Keratinocyte (primary cell): ENCODE measurements around the gene STX12. TPM values are rescaled to one million over a fixed set of nuclear protein-coding genes. Genes with fewer than 3 reads are reported as not detected.

Source experiments
- DNase-seq: peaks from one replicate; pipeline ENCODE4 v3.0.0-alpha.2; 2011; ENCODE audit warnings: low read depth, missing footprints, low spot score
- FAIRE-seq: peaks from 2 replicates; lab custom pipeline; 2011; peaks lifted over from hg19 to GRCh38; lab: Jason Lieb, UNC
- H2AFZ ChIP-seq: 2 replicates; pipeline ENCODE4 v1.6.0; 2012; ENCODE audit warnings: low read length, control low read depth, inconsistent platforms; ENCODE audit not compliant: control insufficient read depth
- H3K27ac ChIP-seq: 2 replicates; pipeline ENCODE4 v1.5.1; 2011; ENCODE audit warnings: low read length; ENCODE audit not compliant: control insufficient read depth, insufficient read depth
- H3K27me3 ChIP-seq: 3 replicates; pipeline ENCODE4 v1.6.0; 2011; ENCODE audit warnings: low read length; ENCODE audit not compliant: control insufficient read depth, insufficient read depth; ENCODE audit errors: extremely low read depth
- H3K36me3 ChIP-seq, 2 experiments: 2 replicates in 1 of 2; 3 replicates in 1 of 2; pipeline ENCODE4 v1.5.1; 2011; ENCODE audit warnings: low read length in 2 of 2, mild to moderate bottlenecking in 1 of 2; ENCODE audit not compliant: control insufficient read depth in 2 of 2, insufficient read depth in 2 of 2; ENCODE audit errors: extremely low read depth in 1 of 2
- H3K4me1 ChIP-seq: 3 replicates; pipeline ENCODE4 v1.5.1; 2011; ENCODE audit warnings: low read length; ENCODE audit not compliant: control insufficient read depth, insufficient read depth; ENCODE audit errors: extremely low read depth
- H3K4me2 ChIP-seq: 3 replicates; pipeline ENCODE4 v1.6.0; 2011; ENCODE audit warnings: low read depth, low read length; ENCODE audit not compliant: control insufficient read depth, insufficient read depth; ENCODE audit errors: extremely low read depth
- H3K4me3 ChIP-seq, 3 experiments: fragments of 200-600 bp in 1 of 3; sonication (generic) in 1 of 3; 2 replicates in 2 of 3; 3 replicates in 1 of 3; pipeline ENCODE4 v1.5.1; 2011 to 2016; ENCODE audit warnings: low read length in 3 of 3, mild to moderate bottlenecking in 3 of 3, control low read depth in 2 of 3, inconsistent platforms in 1 of 3, low read depth in 1 of 3, mixed read lengths in 1 of 3, mixed run types in 1 of 3, moderate library complexity in 1 of 3; ENCODE audit not compliant: control insufficient read depth in 2 of 3, insufficient read depth in 2 of 3; ENCODE audit errors: extremely low read depth in 1 of 3
- H3K79me2 ChIP-seq: 2 replicates; pipeline ENCODE4 v1.6.0; 2012; ENCODE audit warnings: low read length; ENCODE audit not compliant: control insufficient read depth, insufficient read depth
- H3K9ac ChIP-seq: 3 replicates; pipeline ENCODE4 v1.6.0; 2011; ENCODE audit warnings: low read length; ENCODE audit not compliant: control insufficient read depth, insufficient read depth; ENCODE audit errors: extremely low read depth
- H3K9me1 ChIP-seq: 3 replicates; pipeline ENCODE4 v1.6.0; 2011; ENCODE audit warnings: low read length; ENCODE audit not compliant: control insufficient read depth, insufficient read depth; ENCODE audit errors: extremely low read depth
- H3K9me3 ChIP-seq: 2 replicates; pipeline ENCODE4 v1.5.1; 2012; ENCODE audit warnings: low read depth, low read length; ENCODE audit not compliant: control insufficient read depth
- H4K20me1 ChIP-seq: 3 replicates; pipeline ENCODE4 v1.6.0; 2011; ENCODE audit warnings: low read length; ENCODE audit not compliant: control insufficient read depth, insufficient read depth; ENCODE audit errors: extremely low read depth
- EZH2 ChIP-seq: IDR thresholded peaks from one replicate; pipeline ENCODE4 v1.6.1; 2012; ENCODE audit warnings: inconsistent platforms, mild to moderate bottlenecking, low read length, moderate library complexity
- dilution Hi-C: fragments of 300-500 bp; cut with MboI; formaldehyde crosslinking; loops from one replicate; pipeline ENCODE4 v1.7.0; 2020; ENCODE audit warnings: low sequenced_read_pairs; ENCODE audit not compliant: extremely low pct_ligation_motif_present
- polyA plus RNA-seq, 5 experiments: library from polyadenylated mRNA; depleted of rRNA in 3 of 5; stranded (reverse) in 3 of 5; stranded (forward) in 1 of 5; unstranded in 1 of 5; fragments of >200 nt; gene quantifications; 1 replicate in 1 of 5; 2 replicates in 3 of 5; 3 replicates in 1 of 5; pipeline versions ENCODE4 v1.2.1 to v1.2.3, GENCODE V29; 2011 to 2012; ENCODE audit warnings: missing spikeins in 2 of 5, low read depth in 1 of 5, low replicate concordance in 1 of 5
- TF ChIP-seq, protein P1 (sequence below), 3 experiments: IDR thresholded peaks in 1 of 3; conservative IDR thresholded peaks in 1 of 3; optimal IDR thresholded peaks in 1 of 3; 2 replicates in 2 of 3; 3 replicates in 1 of 3; pipeline versions ENCODE3 to v1.5.1; 2011; ENCODE audit warnings: low read length in 3 of 3, mild to moderate bottlenecking in 3 of 3, moderate library complexity in 2 of 3, control low read depth in 1 of 3, inconsistent platforms in 1 of 3; ENCODE audit not compliant: insufficient read depth in 2 of 3; ENCODE audit errors: extremely low read depth in 1 of 3

STX12 gene
- polyA plus RNA-seq, 1 donor (not counting 4 experiments of a cell fraction or from before 2014, with no cell fraction given), result 29.9 TPM

DNA sequence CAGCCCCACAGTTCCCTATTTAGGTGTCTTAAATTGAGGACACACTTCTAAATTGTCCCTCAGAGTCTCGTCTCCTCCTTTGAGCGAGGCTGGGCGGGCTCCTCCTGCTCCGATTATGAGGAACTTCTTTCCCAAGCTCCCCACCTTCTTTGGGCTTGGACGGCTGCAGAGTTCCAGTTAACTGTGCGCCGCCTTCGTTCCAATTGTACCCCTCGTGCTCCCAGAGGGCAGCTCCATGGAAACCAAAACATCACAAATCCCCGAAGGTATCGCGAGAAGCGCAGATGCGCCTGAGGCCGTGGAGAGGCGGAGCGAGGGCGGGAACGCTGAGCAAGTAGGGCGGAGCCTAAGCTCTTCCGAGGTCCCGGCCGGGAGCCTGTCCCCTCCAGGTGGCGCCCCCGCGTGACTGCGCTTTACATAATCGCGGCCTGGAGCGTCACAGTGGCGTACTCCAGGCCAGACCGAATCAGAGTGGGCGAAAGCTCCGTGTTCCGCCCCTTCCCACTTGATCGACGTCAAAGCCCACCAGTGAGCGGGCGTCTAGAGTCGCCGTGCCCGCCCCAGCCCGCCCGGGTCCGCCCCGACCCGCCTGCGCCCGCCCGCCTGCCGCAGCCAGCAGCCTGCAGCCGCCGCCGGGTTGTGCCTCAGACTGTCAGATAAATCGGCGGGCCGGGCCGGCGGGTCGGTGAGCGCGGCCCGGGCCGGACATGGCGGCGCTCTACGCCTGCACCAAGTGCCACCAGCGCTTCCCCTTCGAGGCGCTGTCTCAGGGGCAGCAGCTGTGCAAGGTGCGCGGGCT lies 47.4 kb upstream of the STX12 start, which contains the start of gene FAM76A:
Gene FAM76A, plus strand, starts transcription at position 588 of the 799 bp plus-strand sequence. Its CDS starts 120 bp downstream, at position 708.
- Histone ChIP-seq H3K79me2 (peaks cover 6% of the 10 kb centered on the region), H3K9ac (peak within 1 kb of the TSS; percentile 89), H3K27me3 (no peaks in the 10 kb centered on the region), H3K4me3 (peak within 1 kb of the TSS; percentile 70 to 91 (median 88)), H3K4me2 (peak within 1 kb of the TSS; percentile 98), H3K9me3 (no peaks in the 10 kb centered on the region), H3K27ac (peak within 1 kb of the TSS; percentile 94), H2AFZ (peak within 1 kb of the TSS; percentile 90), H4K20me1 (no peaks in the 10 kb centered on the region), H3K9me1 (peaks cover 2% of the 10 kb centered on the region), H3K36me3 (peaks cover 0 to 2% of the 10 kb centered on the region in 2 experiments), H3K4me1 (peaks cover 15% of the 10 kb centered on the region)
- dilution Hi-C loops, result no loop called here
- TF ChIP-seq, protein P1, sequence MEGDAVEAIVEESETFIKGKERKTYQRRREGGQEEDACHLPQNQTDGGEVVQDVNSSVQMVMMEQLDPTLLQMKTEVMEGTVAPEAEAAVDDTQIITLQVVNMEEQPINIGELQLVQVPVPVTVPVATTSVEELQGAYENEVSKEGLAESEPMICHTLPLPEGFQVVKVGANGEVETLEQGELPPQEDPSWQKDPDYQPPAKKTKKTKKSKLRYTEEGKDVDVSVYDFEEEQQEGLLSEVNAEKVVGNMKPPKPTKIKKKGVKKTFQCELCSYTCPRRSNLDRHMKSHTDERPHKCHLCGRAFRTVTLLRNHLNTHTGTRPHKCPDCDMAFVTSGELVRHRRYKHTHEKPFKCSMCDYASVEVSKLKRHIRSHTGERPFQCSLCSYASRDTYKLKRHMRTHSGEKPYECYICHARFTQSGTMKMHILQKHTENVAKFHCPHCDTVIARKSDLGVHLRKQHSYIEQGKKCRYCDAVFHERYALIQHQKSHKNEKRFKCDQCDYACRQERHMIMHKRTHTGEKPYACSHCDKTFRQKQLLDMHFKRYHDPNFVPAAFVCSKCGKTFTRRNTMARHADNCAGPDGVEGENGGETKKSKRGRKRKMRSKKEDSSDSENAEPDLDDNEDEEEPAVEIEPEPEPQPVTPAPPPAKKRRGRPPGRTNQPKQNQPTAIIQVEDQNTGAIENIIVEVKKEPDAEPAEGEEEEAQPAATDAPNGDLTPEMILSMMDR (optimal IDR thresholded peaks at IDR 0.05 in 1 of 3, IDR thresholded peaks at IDR 0.05 in 1 of 3, conservative IDR thresholded peaks at IDR 0.05 in 1 of 3; ENCODE audit: extremely low read depth in 1 of 3, insufficient read depth in 2 of 3, low read length in 3 of 3), result peak; percentile 34 to 80 (median 54)
- TF ChIP-seq EZH2, result no peak
- FAIRE-seq (peak; percentile 86), DNase-seq (peak; percentile 90)

DNA sequence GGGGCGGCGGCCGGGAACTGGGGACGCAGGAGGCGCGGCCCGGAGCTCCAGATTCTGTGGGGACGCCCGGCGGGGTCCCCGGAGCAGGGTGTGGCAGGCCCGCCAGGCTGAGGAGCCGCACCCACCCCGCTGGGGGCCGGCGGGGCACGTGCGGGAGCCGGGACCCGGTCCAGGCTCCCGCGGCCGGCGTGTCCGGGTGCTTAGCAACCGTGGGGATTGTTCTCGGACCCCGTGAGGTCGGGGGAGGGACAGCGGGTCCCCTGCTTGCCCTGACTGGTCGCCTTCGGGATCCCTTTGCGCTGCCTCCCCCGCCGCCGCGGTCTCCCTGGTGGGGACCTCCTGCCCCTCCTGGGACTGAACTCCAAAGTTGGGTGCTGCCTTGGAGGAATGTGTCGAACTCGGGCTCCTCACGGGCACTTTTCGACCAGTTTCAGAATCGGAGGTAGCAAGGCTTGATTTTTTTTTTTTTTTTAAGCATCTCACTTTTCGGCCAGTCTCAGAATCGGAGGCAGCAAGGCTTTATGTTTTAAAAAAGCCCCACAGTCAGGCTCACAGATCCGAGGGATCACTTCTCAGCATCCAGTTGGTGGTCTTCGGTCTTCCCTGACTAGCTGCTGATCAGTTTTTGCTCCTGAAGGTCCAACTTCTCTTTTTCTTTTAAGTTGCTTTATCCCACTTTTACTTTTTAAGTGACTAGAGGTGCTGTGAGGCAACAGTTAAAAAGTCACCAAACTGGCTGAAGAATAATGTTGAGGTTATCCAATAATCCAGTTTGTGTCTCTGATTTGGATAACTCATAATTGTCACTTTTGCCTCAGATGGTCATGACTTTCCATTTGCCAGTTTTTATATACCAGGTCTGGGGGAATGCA lies 46.6 kb upstream of the STX12 start:
- no peaks in the 10 kb centered on the region for H3K27me3 ChIP-seq
- H3K4me1 ChIP-seq, result peaks cover 15% of the 10 kb centered on the region
- peak overlapping the region; percentile 70 to 91 (median 88) for H3K4me3 ChIP-seq
- peak overlapping the region; percentile 98 for H3K4me2 ChIP-seq
- peaks cover 0 to 2% of the 10 kb centered on the region in 2 experiments for H3K36me3 ChIP-seq
- H4K20me1 ChIP-seq, result no peaks in the 10 kb centered on the region
- H3K9me3 ChIP-seq, result no peaks in the 10 kb centered on the region
- no peak for TF ChIP-seq EZH2
- TF ChIP-seq, protein P1 (optimal IDR thresholded peaks at IDR 0.05 in 1 of 3, IDR thresholded peaks at IDR 0.05 in 1 of 3, conservative IDR thresholded peaks at IDR 0.05 in 1 of 3; ENCODE audit: extremely low read depth in 1 of 3, insufficient read depth in 2 of 3, low read length in 3 of 3), result no peak
- H3K79me2 ChIP-seq, result peaks cover 6% of the 10 kb centered on the region
- no peak for DNase-seq
- FAIRE-seq, result peak; percentile 46
- H3K27ac ChIP-seq, result peak overlapping the region; percentile 81
- peaks cover 2% of the 10 kb centered on the region for H3K9me1 ChIP-seq
- dilution Hi-C loops, result no loop called here
- H2AFZ ChIP-seq, result peak overlapping the region; percentile 73
- H3K9ac ChIP-seq, result peak overlapping the region; percentile 89
